Putamen (tissue), 1 donor: ENCODE results near the gene CLDND2.

ENCODE experiments used
- DNase-seq: peaks from one replicate; pipeline ENCODE4 v3.0.0-alpha.2; 2016; ENCODE audit warnings: low spot score

The CLDND2 gene

DNA sequence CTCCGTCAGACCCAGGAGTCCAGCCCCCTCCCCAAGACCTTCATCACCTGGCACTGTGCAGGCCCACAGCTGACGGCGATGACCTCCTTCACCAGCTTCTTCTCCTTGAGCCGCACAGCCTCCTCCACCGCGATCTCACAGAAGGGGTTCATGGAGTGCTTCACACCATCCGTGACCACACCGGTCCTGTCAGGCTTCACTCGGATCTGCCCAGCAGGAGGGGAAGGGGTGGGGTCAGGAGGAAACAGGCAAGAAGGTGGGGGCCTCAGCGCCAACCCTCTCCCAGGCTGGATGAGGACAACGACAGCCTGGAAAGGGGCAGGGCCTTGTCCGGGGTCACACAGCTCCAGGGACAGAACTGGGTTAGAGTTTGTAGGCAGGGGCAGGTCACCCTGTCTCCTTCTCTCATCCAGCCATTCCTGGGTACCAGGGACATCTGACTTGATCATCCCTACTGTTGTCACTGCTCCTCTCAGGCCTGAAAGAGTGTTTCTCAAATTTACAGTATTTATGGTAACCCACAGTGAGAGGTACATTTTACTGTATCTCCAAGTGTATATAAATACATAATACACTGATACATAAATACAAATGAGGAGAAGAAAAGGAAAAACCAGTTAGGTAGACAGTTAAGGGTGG, 14.6 kb downstream of the CLDND2 start:
- DNase-seq: no peak

DNA sequence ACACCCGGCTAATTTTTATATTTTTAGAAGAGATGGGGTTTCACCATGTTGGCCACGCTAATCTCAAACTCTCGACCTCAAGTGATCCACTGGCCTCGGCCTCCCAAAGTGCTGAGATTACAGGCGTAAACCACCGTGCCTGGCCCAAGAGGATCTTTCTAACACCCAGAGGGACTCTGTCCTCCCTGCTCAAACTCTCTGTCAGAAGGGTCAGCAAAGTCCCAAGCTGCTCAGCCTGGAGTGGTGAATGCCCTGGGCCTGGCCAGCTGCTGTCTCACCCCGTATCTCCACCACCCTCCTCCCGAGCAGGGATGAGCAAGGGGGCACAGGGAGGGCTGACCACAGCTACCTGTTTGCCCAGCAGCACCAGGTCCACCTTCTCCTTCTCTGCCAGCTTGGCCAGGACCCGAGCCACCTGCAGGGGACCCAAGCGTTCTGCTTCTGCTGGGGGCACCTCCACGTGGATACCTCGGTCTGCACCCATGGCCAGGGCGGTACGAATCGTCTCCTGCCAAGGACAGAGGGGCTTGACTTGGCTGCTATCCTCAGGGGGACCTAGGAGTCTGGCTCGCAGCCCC, 15.9 kb downstream of the CLDND2 start:
- no peak for DNase-seq

DNA sequence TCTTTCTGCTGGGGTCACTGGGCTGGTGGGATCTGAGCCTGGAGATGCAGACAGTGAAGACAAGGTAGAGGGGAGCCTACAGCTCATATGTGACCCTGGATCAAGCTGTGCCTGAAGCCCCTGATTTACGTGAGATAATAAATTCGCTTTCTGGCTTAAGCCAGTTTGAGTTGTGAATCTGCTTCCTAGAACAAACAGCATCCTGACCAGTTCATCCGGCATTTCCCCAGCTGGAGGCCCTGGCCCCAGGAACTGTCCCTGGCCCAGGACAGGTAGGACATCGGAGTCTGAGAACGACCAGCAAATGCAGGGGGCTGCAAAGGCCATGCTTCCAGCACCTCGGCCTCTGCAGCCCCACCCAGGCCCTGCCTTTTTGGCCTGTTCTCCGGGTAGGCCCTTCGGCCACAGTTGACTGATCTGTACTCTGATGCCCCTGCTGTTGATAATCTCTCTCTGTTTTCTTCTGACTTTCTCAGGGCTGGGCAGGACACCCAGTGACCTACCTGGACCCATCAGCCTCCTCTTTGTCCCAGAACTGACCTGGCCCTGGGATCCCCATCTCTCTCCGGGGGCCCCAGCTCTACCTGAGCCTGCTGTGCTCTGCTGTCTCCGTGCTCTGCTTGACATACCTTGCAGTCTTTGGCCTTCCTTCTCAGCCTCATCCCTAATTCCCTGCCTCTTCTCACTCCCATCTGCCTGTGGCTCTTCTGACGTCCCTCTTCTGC, 17.4 kb downstream of the CLDND2 start:
- DNase-seq: no peak

- no peak for DNase-seq
Observed at GRCh38 chr19:51347209-51347928, 21.4 kb downstream of the CLDND2 start.

DNA sequence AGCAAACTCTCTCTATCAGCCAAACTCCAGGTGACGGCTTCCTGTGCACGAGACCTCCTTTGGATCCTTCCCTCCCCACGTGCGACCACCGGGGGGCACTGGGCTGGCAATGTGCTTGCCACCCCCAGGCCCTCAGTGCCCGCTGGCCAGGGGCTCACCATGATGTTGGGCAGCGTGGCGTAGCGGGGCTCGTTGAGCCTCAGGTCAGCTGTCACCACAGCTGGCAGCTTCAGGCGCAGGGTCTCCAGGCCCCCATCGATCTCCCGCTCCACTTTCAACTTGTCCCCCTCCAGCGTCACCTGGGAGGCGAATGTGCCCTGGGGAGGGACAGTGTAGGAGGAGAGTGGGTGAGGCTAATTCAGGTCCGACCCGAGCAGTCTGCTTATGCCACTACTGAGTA, 22.1 kb downstream of the CLDND2 start:
- DNase-seq: no peak

DNA sequence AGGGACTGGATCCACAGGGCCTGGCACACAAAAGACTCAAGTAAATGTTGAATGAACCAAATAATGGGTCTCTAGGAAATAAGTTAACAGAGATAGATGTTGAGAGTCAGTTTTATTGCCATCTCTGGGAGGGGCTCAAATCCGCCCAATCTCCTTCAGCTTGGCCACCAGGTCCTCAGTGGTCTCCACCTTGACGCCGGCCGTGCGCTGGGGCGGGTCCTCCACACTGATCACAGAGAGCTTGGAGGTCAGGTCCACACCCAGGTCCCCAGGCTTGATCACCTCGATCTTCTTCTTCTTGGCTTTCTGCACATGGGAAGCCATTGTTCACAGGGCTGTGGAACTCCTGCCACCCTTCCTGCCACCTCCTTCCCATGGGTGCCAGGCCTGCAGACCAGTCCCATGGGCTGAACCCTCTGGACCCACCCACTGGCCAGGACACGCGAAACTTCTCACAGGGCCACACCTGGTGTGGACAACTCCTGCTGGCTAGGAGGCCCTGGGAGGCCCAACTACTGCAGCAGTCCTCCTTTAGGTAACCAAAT, 23.7 kb downstream of the CLDND2 start:
- no peak for DNase-seq

DNA sequence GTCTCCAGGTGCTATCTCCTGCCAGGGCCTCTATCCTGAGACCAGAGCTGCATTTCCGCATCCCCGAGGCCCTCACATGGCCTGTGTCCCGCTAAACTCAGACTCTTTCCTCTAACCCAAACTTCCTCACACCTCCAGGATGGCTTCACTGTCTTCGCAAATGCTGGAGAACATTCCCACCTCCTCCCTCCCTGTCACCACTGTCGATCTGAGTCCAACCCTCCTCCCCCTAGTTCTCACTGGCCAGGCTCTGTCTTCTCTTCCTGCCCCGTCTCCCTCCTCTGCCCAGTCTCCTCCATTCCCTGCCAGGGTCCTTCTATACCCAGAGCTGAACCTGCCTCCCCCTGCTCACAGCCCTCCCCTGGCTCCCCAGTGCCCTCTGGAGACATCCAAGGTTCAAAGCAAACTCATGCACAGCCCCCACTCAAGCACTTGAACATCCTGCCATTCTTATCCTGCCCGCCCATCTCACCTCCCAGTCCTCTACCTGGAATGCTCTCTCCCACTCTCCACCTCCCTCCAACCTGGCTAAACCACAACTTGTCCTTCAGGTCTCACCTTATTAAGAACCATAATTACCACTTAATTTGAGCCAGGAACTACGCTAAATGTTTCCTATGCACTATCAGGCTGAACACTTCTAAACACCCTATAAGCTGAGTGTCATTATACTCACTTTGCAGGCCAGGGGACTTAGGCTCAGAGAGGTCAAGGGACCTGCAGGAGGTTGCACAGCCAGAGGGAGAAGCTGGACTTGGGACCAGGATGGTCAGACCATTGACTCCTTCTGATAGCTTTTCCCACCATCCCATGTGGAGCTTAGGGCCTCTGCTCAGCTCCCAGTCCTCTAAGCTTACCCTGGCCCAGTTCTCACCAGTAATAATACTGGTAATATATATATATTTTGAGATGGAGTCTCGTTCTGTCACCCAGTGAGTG, 25.9 kb downstream of the CLDND2 start:
- no peak for DNase-seq

DNA sequence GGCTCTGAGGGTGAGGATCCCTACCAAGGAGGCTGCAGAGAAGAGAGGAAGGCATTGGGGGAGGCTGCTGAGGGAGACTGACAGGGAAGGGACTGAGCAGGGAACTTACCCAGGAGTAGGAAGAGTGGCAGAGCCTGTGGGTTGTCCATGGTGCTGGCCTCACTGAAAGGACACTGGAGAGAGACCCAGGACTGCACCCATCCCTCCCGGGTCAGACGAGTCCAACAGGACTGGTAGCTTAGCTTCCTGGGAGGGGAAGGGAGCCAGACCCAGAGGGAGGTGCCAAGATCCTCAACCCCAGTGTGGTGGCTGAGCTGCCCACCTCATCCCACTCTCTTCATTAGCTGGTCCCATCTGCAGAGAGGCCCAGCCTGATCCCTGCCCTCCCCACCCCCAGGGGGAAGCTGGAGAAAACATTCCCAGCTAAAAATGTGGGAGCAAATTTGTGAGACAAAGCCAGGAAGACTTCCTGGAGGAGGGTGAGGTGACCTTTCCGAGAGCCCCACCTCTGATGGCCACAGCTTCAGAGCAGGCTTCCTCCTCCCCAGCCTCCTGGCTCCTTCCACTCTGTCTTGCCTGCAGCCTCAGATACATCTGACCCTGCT, 26.7 kb downstream of the CLDND2 start, which contains the start of gene VSIG10L:
Gene VSIG10L, minus strand, starts transcription at position 164 of the 605 bp plus-strand sequence. Its CDS starts 15 bp downstream, at position 149.
- DNase-seq: no peak

GRCh38 chr19:51341066-51341465, 27.7 kb downstream of the CLDND2 start:
- DNase-seq: no peak

DNA sequence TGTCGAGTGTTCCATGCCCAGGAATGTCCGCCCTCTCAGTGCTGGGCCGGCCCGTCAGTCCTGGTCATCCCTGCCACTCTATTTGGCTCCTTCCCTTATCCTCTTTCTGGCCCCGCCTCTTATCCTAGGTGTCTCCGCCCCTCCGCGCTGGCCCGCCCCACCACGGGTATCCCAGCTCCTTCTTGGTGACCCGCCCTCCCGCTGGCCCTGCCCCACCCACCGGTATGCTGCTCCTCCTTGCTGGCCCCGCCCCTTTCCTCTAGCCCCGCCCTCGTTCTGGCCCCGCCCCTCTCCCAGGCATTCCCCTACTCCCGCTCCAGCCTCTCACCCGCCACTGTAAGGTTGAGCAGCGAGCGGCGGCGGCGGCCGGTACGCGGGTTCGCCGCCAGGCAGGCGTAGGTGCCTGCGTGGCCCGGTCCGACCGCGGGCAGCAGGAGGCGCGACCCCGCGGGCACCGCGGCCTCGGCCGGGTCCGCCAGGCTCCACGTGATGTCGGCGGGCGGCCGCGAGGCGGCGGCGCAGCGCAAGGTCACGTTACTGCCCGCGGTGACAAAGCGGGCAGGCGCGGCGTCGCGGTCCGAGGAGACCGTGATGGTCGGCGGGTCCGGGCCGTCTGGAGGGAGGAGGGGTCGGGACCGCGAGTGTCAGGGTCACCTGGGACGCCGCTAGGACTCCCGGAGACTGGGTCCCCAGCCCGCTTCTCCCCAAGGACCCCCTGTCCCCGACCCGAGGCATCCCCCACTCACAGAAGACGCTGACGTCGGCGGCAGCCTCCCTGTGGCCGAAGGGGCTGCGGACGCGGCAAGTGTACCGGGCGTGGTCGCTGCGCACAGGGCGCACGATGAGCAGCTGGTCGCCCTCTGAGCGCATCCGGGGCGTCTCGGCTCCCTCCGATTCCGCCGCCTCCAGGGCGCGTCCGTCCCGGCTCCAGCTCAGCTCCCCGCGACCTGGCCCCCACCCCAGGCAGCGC, 28.8 kb downstream of the CLDND2 start:
- DNase-seq: peak; percentile 89

GRCh38 chr19:51339313-51339686, 29.5 kb downstream of the CLDND2 start:
- peak; percentile 14 for DNase-seq

DNA sequence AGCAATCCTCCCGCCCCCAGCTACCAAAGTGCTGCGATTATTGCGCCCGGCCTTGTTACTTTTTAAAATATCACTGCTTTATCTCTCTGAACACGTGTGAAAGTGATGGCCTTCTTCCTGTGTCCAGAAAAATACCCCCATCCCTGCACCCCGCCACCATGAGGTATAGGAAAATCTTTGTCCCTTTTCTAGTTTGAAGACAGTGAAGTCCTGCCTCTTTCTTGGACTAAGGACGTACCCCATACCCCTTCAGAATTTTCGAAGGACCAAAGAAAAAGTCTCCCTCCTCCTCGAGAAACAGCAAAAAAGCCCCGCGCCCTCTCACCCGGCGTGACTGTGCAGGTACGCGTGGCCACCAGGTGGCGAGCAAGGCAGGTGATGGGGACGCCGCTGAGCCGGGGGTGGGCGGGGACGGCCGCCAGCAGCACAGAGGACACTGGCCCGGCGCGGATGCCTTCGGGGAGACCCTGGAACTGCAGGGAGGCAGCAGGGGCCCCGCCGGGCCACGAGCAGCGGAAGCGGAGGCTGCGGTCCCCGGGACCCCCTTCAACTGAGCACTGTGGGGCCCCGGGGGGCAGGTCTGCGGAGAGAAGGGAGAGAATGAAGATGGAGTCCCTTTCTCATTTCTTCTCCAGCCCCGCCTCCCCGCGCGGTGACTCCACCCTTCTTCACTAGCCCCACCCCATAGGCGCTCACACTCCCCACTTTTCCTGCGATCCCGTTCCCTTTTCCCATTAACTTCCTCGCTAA, 30.1 kb downstream of the CLDND2 start:
- peak; percentile 50 for DNase-seq

DNA sequence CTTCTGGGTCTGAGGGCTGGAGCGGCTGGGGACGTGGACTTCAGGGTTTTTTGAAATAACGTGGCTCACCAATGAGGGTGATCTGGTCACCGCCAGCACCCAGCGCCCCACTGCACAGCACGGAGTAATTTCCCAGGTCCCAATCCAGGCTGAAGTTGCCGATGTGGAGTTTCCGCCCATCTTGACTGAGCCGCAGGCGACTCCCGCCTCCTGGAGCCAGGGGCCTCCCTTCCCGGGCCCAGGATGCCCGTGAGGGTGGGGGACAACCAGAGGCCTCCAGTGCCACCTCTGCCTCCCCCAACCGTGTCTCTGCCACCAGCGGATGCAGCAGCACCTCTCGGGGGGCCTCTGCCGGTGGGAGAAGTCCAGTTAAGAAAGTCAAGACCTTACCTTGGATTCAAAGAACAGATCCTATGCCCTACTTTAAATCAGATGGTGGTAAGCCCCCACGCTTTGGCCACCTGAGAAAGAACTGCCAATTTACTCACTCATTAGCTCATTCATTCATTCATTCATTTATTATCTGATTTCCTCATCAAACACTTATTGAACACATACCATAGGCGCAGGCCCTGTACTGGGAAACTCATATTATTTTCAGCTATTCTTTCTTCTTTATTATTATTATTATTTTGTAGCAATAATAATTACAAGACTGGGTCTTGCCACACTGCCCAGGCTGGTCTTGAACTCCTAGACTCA, 30.8 kb downstream of the CLDND2 start:
- no peak for DNase-seq

- DNase-seq: no peak
Observed at GRCh38 chr19:51337141-51337860, 31.5 kb downstream of the CLDND2 start.

DNA sequence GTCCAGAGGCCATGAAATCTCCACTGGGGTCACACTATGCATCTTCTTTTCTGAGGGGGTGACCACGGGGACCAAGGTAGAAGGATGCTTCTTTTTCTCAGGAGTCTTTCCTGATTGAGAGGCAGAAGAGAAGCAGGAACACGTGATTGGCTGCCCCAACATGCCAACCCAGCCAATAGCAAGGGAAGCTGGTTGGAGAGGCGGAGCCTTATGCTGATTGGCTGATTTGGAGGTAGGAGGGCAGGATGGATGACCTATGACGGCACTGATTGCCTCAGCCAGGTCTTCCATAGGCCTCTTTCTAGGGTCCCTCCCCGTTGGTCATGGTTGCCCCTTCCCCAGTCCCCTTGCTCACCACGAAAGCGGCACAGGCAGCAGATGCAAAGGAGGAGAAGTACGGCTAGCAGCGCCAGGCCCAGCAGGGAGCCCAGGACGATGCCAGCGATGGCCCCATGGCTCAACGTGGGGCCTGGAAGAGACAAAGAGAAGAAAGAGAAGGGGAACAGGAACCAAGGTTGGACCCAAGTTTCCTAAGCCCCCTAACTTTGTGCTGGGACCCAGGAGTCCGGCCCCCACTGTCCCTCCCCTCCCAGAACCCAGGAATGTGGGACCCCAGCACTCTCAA, 34.9 kb downstream of the CLDND2 start:
- no peak for DNase-seq

GRCh38 chr19:51331716-51332115, 37.1 kb downstream of the CLDND2 start:
- no peak for DNase-seq

DNA sequence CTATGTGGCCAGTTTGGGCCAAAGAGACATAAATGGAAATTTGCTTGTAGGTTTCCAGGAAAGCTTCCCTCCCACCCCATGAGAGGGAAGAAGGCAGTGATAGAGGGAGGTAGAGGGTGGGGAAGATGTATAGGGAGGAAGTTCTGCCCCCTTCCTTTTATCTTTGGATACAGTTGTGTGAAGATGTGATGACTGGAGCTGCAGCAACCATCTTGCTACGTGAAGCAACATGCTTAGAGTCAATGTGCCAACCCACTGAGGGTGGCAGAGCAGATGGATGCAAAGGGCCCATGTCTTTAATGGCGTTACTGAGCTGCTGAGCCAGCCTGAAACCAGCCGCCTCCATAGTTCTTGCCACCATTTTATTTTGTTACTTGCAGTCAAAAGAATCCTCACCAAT, 37.6 kb downstream of the CLDND2 start:
- DNase-seq: no peak
